ENCODE data around the gene LYZL1. TPM values are rescaled to one million over a fixed set of nuclear protein-coding genes. Genes with fewer than 3 reads are reported as not detected.
A peak's percentile ranks its signal among the peaks of the same experiment; 100 is the strongest.
"Not testable (repeated sequence)": the region's sequence is repeated elsewhere in the genome, so short reads cannot be mapped to it uniquely, and the experiment has no call there.

The LYZL1 gene
- total RNA-seq, 1 experiment from 2014 or later, result not detected

DNA sequence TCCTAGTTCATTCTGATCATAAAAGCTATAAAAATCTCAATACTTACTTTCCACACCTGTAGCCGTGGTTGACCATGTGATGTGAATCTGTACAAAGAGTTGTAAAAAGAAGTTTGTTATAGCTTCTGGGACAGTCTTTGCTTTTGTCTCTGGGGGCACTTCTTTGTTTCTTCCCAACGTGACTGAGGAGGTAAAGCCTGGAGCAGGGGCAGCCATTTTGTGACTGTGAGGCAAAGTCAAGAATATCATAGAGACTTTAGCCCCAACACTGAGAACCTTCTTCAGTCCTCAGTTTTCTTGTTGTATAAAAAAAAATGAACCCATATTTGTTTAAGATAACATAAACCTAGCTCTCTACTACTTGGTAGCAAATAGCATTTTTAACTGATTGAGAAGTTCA, 29.4 kb upstream of the LYZL1 start:
- no peak for DNase-seq (ENCODE audit: low read depth)

DNA sequence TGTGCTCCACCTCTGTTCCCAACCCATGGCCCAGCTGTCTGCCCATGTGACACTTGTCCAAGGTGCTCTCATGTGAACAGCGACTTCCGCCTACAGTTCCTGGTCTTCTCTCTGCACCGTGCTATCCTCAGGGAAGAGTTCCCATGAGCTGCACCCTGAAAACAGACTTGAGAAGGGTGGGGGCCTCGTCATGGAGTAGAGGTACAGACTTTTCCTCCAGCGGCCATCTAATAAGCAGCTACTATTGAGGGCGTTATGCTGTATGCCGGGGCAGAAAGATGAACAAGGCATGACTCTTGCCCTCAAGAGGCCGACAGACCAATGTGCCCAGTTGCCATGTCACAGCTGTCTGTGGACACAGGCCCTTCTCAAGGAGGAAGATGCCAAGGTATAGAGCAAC, 25.4 kb upstream of the LYZL1 start:
- DNase-seq (ENCODE audit: low read depth), result no peak

DNA sequence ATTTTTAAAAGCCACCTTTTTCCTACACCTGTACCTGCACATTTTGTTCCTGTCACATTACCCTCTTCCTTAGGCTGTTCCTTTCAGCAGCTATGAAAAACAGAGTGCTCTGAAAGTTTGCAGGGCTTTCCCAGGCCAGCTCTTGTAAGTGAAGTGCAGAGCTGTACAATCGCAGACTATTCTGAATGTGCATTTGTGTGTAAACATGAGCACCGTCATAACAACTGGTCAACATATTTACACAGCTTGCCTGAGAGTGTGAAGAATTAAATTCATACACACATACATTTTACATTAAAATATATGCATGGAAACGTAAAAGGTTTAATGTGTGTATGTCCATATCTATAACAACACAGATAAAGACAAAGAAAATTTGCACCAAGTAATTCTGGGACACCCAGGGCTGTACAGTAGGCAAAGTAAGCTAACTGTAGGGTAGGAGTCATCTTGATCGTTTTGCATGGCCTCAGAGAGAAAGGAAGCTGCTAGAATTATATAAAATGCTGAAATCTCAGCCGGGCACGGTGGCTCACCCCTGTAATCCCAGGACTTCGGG, 23.6 kb upstream of the LYZL1 start:
- DNase-seq (ENCODE audit: low read depth), result no peak

- DNase-seq (ENCODE audit: low read depth), result no peak
These were observed 22.2 kb upstream of the LYZL1 start for GRCh38 chr10:29266641-29267040.

DNA sequence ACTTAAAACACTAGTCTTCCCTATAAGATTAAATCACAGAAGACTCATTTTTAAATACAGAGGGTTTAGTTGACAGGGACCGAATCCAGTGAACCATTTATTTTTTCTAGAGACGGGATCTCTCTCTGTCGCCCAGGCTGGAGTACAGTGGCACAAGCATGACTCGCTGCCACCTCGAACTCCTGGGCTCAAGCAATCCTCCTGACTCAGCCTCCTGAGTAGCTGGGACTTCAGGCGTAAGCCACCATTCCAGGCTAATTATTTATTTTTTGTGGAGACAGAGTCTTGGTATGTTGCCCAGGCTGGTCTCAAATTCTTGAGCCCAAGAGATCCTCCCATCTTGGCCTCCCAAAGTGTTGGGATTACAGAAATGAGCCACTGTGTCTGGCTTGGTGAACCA, 20.9 kb upstream of the LYZL1 start:
- no peak for DNase-seq (ENCODE audit: low read depth)

DNA sequence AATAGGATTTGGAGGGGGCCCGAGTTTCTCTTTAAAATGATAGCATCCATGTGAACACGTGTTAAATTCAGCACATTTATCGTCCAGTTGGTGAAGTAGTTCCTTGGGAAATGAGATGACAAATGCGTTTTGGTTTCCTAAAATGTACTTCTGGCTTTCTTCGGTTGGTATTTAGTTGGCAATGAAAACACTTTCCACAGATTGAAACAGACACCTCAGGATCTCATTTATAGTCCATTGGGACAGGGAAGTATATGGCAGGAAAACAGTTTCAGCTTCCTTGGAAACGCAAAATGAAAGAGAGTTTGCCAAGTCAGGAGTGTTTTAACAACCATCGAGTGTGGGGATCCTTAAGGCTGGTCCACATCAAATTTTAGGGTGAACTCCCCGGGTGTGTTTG, 19.4 kb upstream of the LYZL1 start:
- no peak for DNase-seq (ENCODE audit: low read depth)

DNA sequence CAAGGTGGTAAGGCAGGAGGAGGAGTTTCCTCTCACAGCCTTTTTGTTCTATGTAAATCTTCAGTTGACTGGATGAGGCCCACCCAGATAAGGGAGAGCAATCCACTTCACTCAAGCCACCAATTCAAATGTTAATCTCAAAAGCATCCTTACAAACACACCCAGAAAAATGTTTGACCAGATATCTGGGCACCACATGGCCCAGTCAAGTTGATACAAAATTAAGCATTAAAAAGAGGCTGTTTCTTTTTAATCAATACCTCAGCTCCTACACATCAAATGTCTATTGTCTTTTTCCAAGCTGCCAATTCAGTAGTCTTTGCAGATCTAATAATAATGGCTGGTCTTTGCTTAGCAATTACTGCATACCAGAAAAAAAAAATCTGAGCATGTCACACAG, 18.0 kb upstream of the LYZL1 start:
- no peak for DNase-seq (ENCODE audit: low read depth)

DNA sequence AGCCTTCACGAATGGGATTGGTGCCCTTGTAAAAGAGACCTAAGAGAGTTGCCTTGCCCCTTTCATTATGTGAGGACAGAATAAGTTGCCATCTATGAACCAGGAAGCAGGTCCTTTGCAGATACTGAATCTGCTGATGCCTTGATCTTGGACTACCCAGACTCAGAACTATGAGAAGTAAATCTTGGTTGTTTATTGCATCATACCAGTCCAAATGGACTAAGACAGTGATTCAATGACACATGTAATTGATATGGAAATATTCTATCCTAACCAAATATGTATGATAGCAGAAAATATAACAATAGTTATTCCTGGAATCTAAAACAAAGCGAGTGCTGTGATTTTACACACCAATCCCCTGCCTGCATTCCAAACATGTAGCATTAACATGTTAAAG, 17.0 kb upstream of the LYZL1 start:
- no peak for DNase-seq (ENCODE audit: low read depth)

- no peak for DNase-seq (ENCODE audit: low read depth)
These were observed 15.4 kb upstream of the LYZL1 start for GRCh38 chr10:29273478-29273877.

- DNase-seq (ENCODE audit: low read depth), result no peak
These were observed 12.5 kb upstream of the LYZL1 start for GRCh38 chr10:29276251-29276850.

GRCh38 chr10:29277296-29277695, 11.6 kb upstream of the LYZL1 start:
- DNase-seq (ENCODE audit: low read depth), result no peak

GRCh38 chr10:29279779-29280487, 8.9 kb upstream of the LYZL1 start:
- no peak for DNase-seq (ENCODE audit: low read depth)

DNA sequence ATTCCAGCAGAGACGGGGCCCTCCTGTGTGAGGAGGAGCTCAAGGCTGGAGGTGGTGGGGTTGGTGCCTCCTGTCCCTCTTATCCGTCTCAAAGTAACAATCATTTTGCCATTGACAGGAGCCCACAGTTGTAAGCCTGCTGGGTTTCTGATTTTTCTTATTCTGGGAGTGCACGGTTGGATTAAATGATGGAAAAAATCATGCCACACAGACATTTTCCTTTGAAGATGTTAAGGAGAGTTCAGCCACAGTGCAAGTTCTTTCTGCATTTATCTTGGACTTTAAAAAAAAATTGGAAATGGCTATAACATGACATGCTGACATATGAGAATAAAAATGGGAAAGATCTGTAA, 8.4 kb upstream of the LYZL1 start:
- DNase-seq (ENCODE audit: low read depth), result no peak

- no peak for DNase-seq (ENCODE audit: low read depth)
These were observed 3.2 kb upstream of the LYZL1 start for GRCh38 chr10:29285624-29286051.

- no peak for DNase-seq (ENCODE audit: low read depth)
These were observed 1.2 kb upstream of the LYZL1 start for GRCh38 chr10:29287635-29288034.

- DNase-seq (ENCODE audit: low read depth), result not testable (repeated sequence)
These were observed 2.7 kb downstream of the LYZL1 start for GRCh38 chr10:29291561-29291960.

GRCh38 chr10:29292406-29292805, 3.5 kb downstream of the LYZL1 start:
- not testable (repeated sequence) for DNase-seq (ENCODE audit: low read depth)

- no peak for DNase-seq (ENCODE audit: low read depth)
These were observed 6.9 kb downstream of the LYZL1 start for GRCh38 chr10:29295813-29296212.

DNA sequence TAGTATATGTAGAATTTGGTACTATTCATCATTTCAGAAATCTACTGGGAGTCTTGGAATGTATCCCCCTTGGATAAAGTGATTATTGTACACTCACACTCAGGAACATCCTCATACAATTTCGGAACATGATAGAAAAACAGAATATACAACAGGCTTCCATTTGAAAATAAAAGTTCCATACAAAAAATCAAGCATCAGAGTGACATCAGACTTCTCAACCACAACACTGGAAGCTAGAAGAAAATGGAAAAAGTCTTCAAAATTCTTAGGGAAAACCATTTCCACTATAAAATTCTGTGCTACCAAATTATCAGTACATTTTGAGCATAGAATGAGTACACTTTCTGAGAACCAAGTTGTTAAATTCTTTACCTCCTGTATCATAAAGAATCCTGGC, 8.8 kb downstream of the LYZL1 start:
- no peak for DNase-seq (ENCODE audit: low read depth)

DNA sequence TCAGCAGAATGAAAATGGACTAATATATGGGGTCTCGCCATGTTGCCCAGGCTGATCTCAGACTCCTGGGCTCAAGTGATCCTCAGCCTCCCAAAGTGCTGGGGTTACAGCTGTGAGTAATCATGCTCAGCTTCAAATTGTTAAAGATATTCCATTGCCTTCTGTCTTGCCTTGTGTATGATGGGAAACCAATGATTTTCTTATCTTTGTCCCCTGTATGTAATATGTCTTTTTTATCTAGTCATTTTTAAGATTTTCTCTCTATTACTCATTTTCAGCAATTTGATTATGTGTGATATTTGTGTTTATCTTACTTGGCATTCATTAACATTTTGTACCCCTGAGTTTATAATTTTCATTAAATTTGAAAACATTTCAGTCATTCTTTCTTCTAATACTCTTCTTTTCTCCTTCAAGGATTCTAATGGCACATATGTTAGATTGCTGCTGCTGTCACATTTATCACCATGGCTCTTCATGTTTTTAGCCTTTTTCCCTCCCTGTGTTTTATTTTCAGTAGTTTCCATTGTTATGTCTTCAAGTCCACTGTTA, 12.6 kb downstream of the LYZL1 start:
- no peak for DNase-seq (ENCODE audit: low read depth)

GRCh38 chr10:29302499-29302898, 13.6 kb downstream of the LYZL1 start:
- no peak for DNase-seq (ENCODE audit: low read depth)

DNA sequence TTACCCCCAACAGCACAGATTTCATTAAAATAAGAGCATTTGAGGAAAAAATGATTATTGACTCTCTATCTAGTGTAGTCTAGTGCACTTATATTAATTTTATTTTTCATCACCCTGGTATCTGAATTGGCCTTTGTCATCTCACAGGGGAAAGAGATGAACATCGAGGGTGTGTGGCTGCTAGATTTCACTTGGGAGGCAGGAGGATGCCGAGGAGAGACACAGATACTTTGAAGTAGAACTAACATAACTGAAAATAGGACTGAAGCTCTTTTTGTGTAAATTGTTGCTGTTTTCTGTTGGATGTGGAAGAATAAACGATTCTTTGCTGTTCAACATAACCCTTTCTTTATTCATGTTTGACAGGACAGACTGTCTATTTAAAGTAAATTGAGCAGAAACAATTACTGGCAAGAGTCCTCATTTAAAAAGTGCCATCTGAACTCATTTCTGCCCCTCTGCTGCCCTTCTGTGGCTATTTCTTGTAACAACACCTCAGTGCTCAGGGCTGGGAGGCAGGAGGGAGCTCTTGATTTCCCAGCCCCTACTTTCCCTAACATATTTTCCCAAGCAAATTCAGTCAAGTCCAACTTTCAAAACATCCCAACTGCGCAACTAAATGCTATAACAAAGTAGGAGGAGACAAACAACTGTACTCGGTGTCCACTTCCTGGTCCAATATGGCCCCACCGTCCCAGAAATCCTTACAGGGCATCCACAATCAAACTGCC, 15.6 kb downstream of the LYZL1 start:
- peak; percentile 39 for DNase-seq (ENCODE audit: low read depth)
